HepG2 (cell line): ENCODE data around the gene MDH2. TPM values are rescaled to one million over a fixed set of nuclear protein-coding genes. Genes with fewer than 3 reads are reported as not detected.

ENCODE experiments used
- ARNT ChIP-seq: fragments of 450-650 bp; IDR thresholded peaks from 2 replicates; pipeline ENCODE4 v1.6.1; 2017
- FOSL2 ChIP-seq: sonication (generic); formaldehyde crosslinking; IDR thresholded peaks from 2 replicates; pipeline ENCODE4 v1.4.0; 2020; ENCODE audit warnings: missing genetic modification reagents
- HOXA5 ChIP-seq: sonication (generic); formaldehyde crosslinking; IDR thresholded peaks from 2 replicates; pipeline ENCODE4 v1.4.0; 2020; ENCODE audit warnings: missing genetic modification reagents
- MATR3 ChIP-seq: sonication (generic); formaldehyde crosslinking; IDR thresholded peaks from 2 replicates; pipeline ENCODE4 v1.4.0; 2020; ENCODE audit warnings: missing genetic modification reagents
- MEIS1 ChIP-seq: sonication (generic); formaldehyde crosslinking; IDR thresholded peaks from 2 replicates; pipeline ENCODE4 v1.9.0; 2021; ENCODE audit warnings: mild to moderate bottlenecking, missing genetic modification reagents, moderate library complexity, borderline replicate concordance
- NRL ChIP-seq: sonication (generic); formaldehyde crosslinking; IDR thresholded peaks from 2 replicates; pipeline ENCODE4 v1.5.0; 2020; ENCODE audit warnings: missing genetic modification reagents, mild to moderate bottlenecking, moderate library complexity, borderline replicate concordance
- RNF2 ChIP-seq: fragments of 450-650 bp; conservative IDR thresholded peaks from 2 replicates; pipeline ENCODE4 v1.6.1; 2016; ENCODE audit warnings: low read depth
- YY1 ChIP-seq: IDR thresholded peaks from 2 replicates; pipeline ENCODE4 v1.6.1; 2011; ENCODE audit warnings: low read length, low read depth, moderate library complexity, mild to moderate bottlenecking; ENCODE audit not compliant: insufficient read depth, insufficient replicate concordance
- ZNF292 ChIP-seq: sonication (generic); formaldehyde crosslinking; IDR thresholded peaks from 2 replicates; pipeline ENCODE4 v1.8.1; 2022; ENCODE audit warnings: mild to moderate bottlenecking, low read depth, missing genetic modification reagents, borderline replicate concordance
- ZNF709 ChIP-seq: sonication (generic); formaldehyde crosslinking; IDR thresholded peaks from 2 replicates; pipeline ENCODE4 v1.5.0; 2020; ENCODE audit warnings: mild to moderate bottlenecking, missing genetic modification reagents
- ZNF749 ChIP-seq: sonication (generic); formaldehyde crosslinking; IDR thresholded peaks from 2 replicates; pipeline ENCODE4 v1.8.0; 2022; ENCODE audit warnings: mild to moderate bottlenecking, missing genetic modification reagents, moderate library complexity, borderline replicate concordance
- ZNF792 ChIP-seq: IDR thresholded peaks from 2 replicates; pipeline ENCODE4 v1.6.1; 2016
- polyA plus RNA-seq, 8 experiments: library from polyadenylated mRNA; depleted of rRNA in 3 of 8; stranded (reverse) in 7 of 8; unstranded in 1 of 8; fragments of >200 nt; fragmentation: Illumina TruSeq in 4 of 8; extraction: Trizol in 4 of 8; gene quantifications; 2 replicates each; pipeline versions ENCODE4 v1.2.1 to v1.2.3, GENCODE V29; 2011 to 2016; ENCODE audit warnings: low read depth in 4 of 8, missing spikeins in 1 of 8, mixed read lengths in 1 of 8; ENCODE audit not compliant: insufficient read depth in 1 of 8
- total RNA-seq, 5 experiments: library from RNA; depleted of rRNA; stranded (reverse); fragments of >200 nt; fragmentation: Illumina TruSeq; extraction: Trizol; gene quantifications; 2 replicates each; pipeline ENCODE4 v1.2.3, GENCODE V29; 2016; ENCODE audit warnings: low read depth in 1 of 5
- TF ChIP-seq, protein P1 (sequence below): sonication (generic); formaldehyde crosslinking; IDR thresholded peaks from 2 replicates; pipeline ENCODE4 v1.8.1; 2022; ENCODE audit warnings: mild to moderate bottlenecking, missing genetic modification reagents
- TF ChIP-seq, protein P2 (sequence below): sonication (generic); formaldehyde crosslinking; IDR thresholded peaks from 2 replicates; pipeline ENCODE4 v1.5.0; 2020; ENCODE audit warnings: mild to moderate bottlenecking, missing genetic modification reagents, borderline replicate concordance
- TF ChIP-seq, protein P3 (sequence below): sonication (generic); formaldehyde crosslinking; conservative IDR thresholded peaks from 2 replicates; pipeline ENCODE4 v1.4.0; 2020; ENCODE audit warnings: missing genetic modification reagents
- TF ChIP-seq, protein P4 (sequence below): sonication (generic); formaldehyde crosslinking; IDR thresholded peaks from 2 replicates; pipeline ENCODE4 v1.5.0; 2020; ENCODE audit warnings: missing genetic modification reagents
- TF ChIP-seq, protein P5 (sequence below): IDR thresholded peaks from 2 replicates; pipeline ENCODE4 v1.6.1; 2012; ENCODE audit warnings: inconsistent platforms

MDH2 gene
- total and polyA plus RNA-seq, 2 of the 13 experiments (the other 11 are each of a cell fraction or from before 2014, with no cell fraction given), result 81.4 to 90.3 TPM

DNA sequence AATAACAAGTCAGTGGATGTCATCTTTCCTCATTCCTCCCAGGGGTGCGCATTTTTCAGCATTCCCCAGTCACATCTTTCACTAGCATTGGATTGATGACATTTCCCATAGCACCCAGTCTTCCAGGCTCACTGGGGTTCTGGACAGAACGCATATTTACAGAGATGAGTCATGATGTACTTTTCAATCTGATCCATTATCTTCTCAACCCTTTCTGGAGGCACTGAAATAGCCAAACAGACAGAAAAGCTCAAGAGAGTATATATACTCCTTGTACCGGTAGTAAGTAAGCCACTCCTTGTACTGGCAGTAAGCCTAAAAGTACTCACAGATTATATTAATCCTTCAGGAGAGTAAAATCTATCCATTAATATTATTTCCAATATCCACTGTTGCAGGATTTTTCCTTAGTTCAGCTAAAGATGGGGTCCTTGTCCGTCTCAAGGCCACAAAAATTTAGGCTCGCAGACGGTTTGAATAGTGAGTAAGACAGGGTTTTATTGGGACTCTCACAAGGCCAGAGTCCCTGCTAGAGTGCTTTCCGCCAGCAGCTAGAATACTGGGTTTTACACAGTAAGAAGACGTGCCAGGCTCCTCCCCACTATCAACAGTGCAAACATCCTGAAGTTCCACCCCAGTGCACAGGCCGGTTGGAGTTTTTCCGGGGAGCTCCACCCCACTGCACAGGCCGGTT, 60.8 kb downstream of the MDH2 start (continued):
- TF ChIP-seq ZNF292 (CRISPR knock-in tag), result no peak
- TF ChIP-seq, protein P1, sequence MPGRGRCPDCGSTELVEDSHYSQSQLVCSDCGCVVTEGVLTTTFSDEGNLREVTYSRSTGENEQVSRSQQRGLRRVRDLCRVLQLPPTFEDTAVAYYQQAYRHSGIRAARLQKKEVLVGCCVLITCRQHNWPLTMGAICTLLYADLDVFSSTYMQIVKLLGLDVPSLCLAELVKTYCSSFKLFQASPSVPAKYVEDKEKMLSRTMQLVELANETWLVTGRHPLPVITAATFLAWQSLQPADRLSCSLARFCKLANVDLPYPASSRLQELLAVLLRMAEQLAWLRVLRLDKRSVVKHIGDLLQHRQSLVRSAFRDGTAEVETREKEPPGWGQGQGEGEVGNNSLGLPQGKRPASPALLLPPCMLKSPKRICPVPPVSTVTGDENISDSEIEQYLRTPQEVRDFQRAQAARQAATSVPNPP (CRISPR knock-in tag), result no peak
- TF ChIP-seq, protein P2, sequence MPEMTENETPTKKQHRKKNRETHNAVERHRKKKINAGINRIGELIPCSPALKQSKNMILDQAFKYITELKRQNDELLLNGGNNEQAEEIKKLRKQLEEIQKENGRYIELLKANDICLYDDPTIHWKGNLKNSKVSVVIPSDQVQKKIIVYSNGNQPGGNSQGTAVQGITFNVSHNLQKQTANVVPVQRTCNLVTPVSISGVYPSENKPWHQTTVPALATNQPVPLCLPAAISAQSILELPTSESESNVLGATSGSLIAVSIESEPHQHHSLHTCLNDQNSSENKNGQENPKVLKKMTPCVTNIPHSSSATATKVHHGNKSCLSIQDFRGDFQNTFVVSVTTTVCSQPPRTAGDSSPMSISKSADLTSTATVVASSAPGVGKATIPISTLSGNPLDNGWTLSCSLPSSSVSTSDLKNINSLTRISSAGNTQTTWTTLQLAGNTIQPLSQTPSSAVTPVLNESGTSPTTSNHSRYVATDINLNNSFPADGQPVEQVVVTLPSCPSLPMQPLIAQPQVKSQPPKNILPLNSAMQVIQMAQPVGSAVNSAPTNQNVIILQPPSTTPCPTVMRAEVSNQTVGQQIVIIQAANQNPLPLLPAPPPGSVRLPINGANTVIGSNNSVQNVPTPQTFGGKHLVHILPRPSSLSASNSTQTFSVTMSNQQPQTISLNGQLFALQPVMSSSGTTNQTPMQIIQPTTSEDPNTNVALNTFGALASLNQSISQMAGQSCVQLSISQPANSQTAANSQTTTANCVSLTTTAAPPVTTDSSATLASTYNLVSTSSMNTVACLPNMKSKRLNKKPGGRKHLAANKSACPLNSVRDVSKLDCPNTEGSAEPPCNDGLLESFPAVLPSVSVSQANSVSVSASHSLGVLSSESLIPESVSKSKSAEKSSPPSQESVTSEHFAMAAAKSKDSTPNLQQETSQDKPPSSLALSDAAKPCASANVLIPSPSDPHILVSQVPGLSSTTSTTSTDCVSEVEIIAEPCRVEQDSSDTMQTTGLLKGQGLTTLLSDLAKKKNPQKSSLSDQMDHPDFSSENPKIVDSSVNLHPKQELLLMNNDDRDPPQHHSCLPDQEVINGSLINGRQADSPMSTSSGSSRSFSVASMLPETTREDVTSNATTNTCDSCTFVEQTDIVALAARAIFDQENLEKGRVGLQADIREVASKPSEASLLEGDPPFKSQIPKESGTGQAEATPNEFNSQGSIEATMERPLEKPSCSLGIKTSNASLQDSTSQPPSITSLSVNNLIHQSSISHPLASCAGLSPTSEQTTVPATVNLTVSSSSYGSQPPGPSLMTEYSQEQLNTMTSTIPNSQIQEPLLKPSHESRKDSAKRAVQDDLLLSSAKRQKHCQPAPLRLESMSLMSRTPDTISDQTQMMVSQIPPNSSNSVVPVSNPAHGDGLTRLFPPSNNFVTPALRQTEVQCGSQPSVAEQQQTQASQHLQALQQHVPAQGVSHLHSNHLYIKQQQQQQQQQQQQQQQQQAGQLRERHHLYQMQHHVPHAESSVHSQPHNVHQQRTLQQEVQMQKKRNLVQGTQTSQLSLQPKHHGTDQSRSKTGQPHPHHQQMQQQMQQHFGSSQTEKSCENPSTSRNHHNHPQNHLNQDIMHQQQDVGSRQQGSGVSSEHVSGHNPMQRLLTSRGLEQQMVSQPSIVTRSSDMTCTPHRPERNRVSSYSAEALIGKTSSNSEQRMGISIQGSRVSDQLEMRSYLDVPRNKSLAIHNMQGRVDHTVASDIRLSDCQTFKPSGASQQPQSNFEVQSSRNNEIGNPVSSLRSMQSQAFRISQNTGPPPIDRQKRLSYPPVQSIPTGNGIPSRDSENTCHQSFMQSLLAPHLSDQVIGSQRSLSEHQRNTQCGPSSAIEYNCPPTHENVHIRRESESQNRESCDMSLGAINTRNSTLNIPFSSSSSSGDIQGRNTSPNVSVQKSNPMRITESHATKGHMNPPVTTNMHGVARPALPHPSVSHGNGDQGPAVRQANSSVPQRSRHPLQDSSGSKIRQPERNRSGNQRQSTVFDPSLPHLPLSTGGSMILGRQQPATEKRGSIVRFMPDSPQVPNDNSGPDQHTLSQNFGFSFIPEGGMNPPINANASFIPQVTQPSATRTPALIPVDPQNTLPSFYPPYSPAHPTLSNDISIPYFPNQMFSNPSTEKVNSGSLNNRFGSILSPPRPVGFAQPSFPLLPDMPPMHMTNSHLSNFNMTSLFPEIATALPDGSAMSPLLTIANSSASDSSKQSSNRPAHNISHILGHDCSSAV (CRISPR knock-in tag), result no peak
- no peak for TF ChIP-seq MATR3
- TF ChIP-seq YY1, result no peak
- no peak for TF ChIP-seq ZNF709
- TF ChIP-seq FOSL2 (CRISPR knock-in tag), result peak; percentile 97
- TF ChIP-seq, protein P3, sequence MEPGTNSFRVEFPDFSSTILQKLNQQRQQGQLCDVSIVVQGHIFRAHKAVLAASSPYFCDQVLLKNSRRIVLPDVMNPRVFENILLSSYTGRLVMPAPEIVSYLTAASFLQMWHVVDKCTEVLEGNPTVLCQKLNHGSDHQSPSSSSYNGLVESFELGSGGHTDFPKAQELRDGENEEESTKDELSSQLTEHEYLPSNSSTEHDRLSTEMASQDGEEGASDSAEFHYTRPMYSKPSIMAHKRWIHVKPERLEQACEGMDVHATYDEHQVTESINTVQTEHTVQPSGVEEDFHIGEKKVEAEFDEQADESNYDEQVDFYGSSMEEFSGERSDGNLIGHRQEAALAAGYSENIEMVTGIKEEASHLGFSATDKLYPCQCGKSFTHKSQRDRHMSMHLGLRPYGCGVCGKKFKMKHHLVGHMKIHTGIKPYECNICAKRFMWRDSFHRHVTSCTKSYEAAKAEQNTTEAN (CRISPR knock-in tag), result 0 out of 2 replicates have a peak, but pooled peaks have one; percentile 39
- no peak for TF ChIP-seq MEIS1 (CRISPR knock-in tag)
- TF ChIP-seq ARNT, result no peak
- TF ChIP-seq, protein P4, sequence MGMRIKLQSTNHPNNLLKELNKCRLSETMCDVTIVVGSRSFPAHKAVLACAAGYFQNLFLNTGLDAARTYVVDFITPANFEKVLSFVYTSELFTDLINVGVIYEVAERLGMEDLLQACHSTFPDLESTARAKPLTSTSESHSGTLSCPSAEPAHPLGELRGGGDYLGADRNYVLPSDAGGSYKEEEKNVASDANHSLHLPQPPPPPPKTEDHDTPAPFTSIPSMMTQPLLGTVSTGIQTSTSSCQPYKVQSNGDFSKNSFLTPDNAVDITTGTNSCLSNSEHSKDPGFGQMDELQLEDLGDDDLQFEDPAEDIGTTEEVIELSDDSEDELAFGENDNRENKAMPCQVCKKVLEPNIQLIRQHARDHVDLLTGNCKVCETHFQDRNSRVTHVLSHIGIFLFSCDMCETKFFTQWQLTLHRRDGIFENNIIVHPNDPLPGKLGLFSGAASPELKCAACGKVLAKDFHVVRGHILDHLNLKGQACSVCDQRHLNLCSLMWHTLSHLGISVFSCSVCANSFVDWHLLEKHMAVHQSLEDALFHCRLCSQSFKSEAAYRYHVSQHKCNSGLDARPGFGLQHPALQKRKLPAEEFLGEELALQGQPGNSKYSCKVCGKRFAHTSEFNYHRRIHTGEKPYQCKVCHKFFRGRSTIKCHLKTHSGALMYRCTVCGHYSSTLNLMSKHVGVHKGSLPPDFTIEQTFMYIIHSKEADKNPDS (CRISPR knock-in tag), result peak; percentile 58; the same call in 1 of the 2 replicates
- no peak for TF ChIP-seq HOXA5 (CRISPR knock-in tag)
- no peak for TF ChIP-seq NRL (CRISPR knock-in tag)
- TF ChIP-seq ZNF749 (CRISPR knock-in tag), result no peak
- TF ChIP-seq ZNF792 (CRISPR knock-in tag), result peak; percentile 28; the same call in 1 of the 2 replicates
- no peak for TF ChIP-seq RNF2
- TF ChIP-seq, protein P5, sequence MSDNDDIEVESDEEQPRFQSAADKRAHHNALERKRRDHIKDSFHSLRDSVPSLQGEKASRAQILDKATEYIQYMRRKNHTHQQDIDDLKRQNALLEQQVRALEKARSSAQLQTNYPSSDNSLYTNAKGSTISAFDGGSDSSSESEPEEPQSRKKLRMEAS, result no peak
